ENCODE data around the gene TRIM33.

DNA sequence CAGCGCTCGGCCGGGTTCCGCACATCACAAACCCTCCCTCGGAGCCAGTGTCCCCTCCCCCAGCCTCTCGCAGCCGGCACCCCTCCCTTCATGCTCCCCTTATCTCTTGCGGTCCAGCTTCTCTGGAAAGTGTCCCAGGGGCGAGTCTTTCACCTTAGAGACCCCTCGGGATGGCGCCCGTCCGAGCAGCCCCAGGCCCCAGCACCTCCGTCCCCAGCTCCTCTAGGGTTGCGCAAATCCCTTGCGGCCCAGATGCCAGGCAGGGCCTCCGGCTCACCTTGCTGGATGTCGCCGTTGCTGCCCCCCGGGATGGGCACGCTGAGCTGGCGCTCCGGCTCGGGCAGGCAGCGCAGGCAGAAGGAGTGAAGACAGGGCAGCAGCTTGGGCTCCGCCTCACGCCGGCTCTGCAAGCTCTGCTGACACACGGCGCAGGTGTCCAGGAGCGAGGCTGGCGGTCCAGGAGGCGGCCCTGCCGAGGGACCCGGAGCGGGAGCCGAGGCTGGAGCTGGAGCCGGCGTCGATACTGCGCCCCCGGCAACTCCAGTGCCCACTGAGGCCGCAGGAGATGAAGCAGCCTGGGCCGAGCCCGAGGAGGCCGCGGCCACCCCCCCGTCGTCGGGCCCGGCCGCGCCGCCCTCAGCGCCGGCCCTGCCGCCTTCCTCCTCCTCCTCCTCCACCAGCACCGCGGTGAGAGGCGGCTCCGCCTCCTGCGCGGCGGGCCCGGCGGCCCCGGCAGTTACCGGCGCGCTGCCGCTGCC is 550 bp downstream of the TRIM33 start:
- TF ChIP-seq EZH2phosphoT487 (IDR thresholded peaks at IDR 0.05; ENCODE audit: low read depth, severe bottlenecking, unreplicated experiment): no peak
- TF ChIP-seq CTCF (IDR thresholded peaks at IDR 0.05; ENCODE audit: poor library complexity): no peak
